Keratinocyte (primary cell): ENCODE data around the gene GLB1L2. TPM values are rescaled to one million over a fixed set of nuclear protein-coding genes. Genes with fewer than 3 reads are reported as not detected.

Experiments used
- DNase-seq: peaks from one replicate; pipeline ENCODE4 v3.0.0-alpha.2; 2011; ENCODE audit warnings: low read depth, missing footprints, low spot score
- FAIRE-seq: peaks from 2 replicates; lab custom pipeline; 2011; peaks lifted over from hg19 to GRCh38; lab: Jason Lieb, UNC
- H2AFZ ChIP-seq: 2 replicates; pipeline ENCODE4 v1.6.0; 2012; ENCODE audit warnings: low read length, control low read depth, inconsistent platforms; ENCODE audit not compliant: control insufficient read depth
- H3K27ac ChIP-seq: 2 replicates; pipeline ENCODE4 v1.5.1; 2011; ENCODE audit warnings: low read length; ENCODE audit not compliant: control insufficient read depth, insufficient read depth
- H3K27me3 ChIP-seq: 3 replicates; pipeline ENCODE4 v1.6.0; 2011; ENCODE audit warnings: low read length; ENCODE audit not compliant: control insufficient read depth, insufficient read depth; ENCODE audit errors: extremely low read depth
- H3K36me3 ChIP-seq, 2 experiments: 2 replicates in 1 of 2; 3 replicates in 1 of 2; pipeline ENCODE4 v1.5.1; 2011; ENCODE audit warnings: low read length in 2 of 2, mild to moderate bottlenecking in 1 of 2; ENCODE audit not compliant: control insufficient read depth in 2 of 2, insufficient read depth in 2 of 2; ENCODE audit errors: extremely low read depth in 1 of 2
- H3K4me1 ChIP-seq: 3 replicates; pipeline ENCODE4 v1.5.1; 2011; ENCODE audit warnings: low read length; ENCODE audit not compliant: control insufficient read depth, insufficient read depth; ENCODE audit errors: extremely low read depth
- H3K4me2 ChIP-seq: 3 replicates; pipeline ENCODE4 v1.6.0; 2011; ENCODE audit warnings: low read depth, low read length; ENCODE audit not compliant: control insufficient read depth, insufficient read depth; ENCODE audit errors: extremely low read depth
- H3K4me3 ChIP-seq, 3 experiments: fragments of 200-600 bp in 1 of 3; sonication (generic) in 1 of 3; 2 replicates in 2 of 3; 3 replicates in 1 of 3; pipeline ENCODE4 v1.5.1; 2011 to 2016; ENCODE audit warnings: low read length in 3 of 3, mild to moderate bottlenecking in 3 of 3, control low read depth in 2 of 3, inconsistent platforms in 1 of 3, low read depth in 1 of 3, mixed read lengths in 1 of 3, mixed run types in 1 of 3, moderate library complexity in 1 of 3; ENCODE audit not compliant: control insufficient read depth in 2 of 3, insufficient read depth in 2 of 3; ENCODE audit errors: extremely low read depth in 1 of 3
- H3K79me2 ChIP-seq: 2 replicates; pipeline ENCODE4 v1.6.0; 2012; ENCODE audit warnings: low read length; ENCODE audit not compliant: control insufficient read depth, insufficient read depth
- H3K9ac ChIP-seq: 3 replicates; pipeline ENCODE4 v1.6.0; 2011; ENCODE audit warnings: low read length; ENCODE audit not compliant: control insufficient read depth, insufficient read depth; ENCODE audit errors: extremely low read depth
- H3K9me1 ChIP-seq: 3 replicates; pipeline ENCODE4 v1.6.0; 2011; ENCODE audit warnings: low read length; ENCODE audit not compliant: control insufficient read depth, insufficient read depth; ENCODE audit errors: extremely low read depth
- H3K9me3 ChIP-seq: 2 replicates; pipeline ENCODE4 v1.5.1; 2012; ENCODE audit warnings: low read depth, low read length; ENCODE audit not compliant: control insufficient read depth
- H4K20me1 ChIP-seq: 3 replicates; pipeline ENCODE4 v1.6.0; 2011; ENCODE audit warnings: low read length; ENCODE audit not compliant: control insufficient read depth, insufficient read depth; ENCODE audit errors: extremely low read depth
- EZH2 ChIP-seq: IDR thresholded peaks from one replicate; pipeline ENCODE4 v1.6.1; 2012; ENCODE audit warnings: inconsistent platforms, mild to moderate bottlenecking, low read length, moderate library complexity
- dilution Hi-C: fragments of 300-500 bp; cut with MboI; formaldehyde crosslinking; loops from one replicate; pipeline ENCODE4 v1.7.0; 2020; ENCODE audit warnings: low sequenced_read_pairs; ENCODE audit not compliant: extremely low pct_ligation_motif_present
- polyA plus RNA-seq, 5 experiments: library from polyadenylated mRNA; depleted of rRNA in 3 of 5; stranded (reverse) in 3 of 5; stranded (forward) in 1 of 5; unstranded in 1 of 5; fragments of >200 nt; gene quantifications; 1 replicate in 1 of 5; 2 replicates in 3 of 5; 3 replicates in 1 of 5; pipeline versions ENCODE4 v1.2.1 to v1.2.3, GENCODE V29; 2011 to 2012; ENCODE audit warnings: missing spikeins in 2 of 5, low read depth in 1 of 5, low replicate concordance in 1 of 5
- TF ChIP-seq, protein P1 (sequence below), 3 experiments: IDR thresholded peaks in 1 of 3; conservative IDR thresholded peaks in 1 of 3; optimal IDR thresholded peaks in 1 of 3; 2 replicates in 2 of 3; 3 replicates in 1 of 3; pipeline versions ENCODE3 to v1.5.1; 2011; ENCODE audit warnings: low read length in 3 of 3, mild to moderate bottlenecking in 3 of 3, moderate library complexity in 2 of 3, control low read depth in 1 of 3, inconsistent platforms in 1 of 3; ENCODE audit not compliant: insufficient read depth in 2 of 3; ENCODE audit errors: extremely low read depth in 1 of 3

The GLB1L2 gene
- polyA plus RNA-seq, 1 donor (not counting 4 experiments of a cell fraction or from before 2014, with no cell fraction given): 4.3 TPM

DNA sequence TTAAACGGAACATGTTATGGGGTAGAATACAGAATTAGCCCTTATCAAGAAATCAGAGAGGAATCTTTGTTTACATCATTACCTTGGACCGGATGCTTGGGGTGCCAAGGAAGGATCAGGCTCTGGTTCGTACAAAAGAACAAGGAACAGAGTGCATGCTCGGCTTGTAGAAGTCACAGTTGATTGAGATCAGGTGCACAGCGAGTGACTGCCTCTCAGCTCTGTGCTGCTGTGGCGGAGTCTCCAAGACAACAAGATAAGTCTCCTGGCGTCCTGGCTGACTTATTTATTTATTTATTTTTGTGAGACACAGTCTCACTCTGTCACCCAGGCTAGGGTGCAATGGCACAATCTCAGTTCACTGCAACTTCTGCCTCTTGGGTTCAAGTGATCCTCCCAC, 31.8 kb downstream of the GLB1L2 start:
- dilution Hi-C loops: no loop called here
- H2AFZ ChIP-seq: no peak overlapping the region
- no peaks in the 10 kb centered on the region for H3K79me2 ChIP-seq
- H3K27ac ChIP-seq: no peak overlapping the region
- no peaks in the 10 kb centered on the region for H3K27me3 ChIP-seq
- no peak overlapping the region for H3K4me2 ChIP-seq
- no peaks in the 10 kb centered on the region for H4K20me1 ChIP-seq
- H3K4me1 ChIP-seq: no peaks in the 10 kb centered on the region
- FAIRE-seq (no peak), DNase-seq (no peak)
- H3K4me3 ChIP-seq: no peak overlapping the region
- no peak overlapping the region for H3K9ac ChIP-seq
- TF ChIP-seq, protein P1, sequence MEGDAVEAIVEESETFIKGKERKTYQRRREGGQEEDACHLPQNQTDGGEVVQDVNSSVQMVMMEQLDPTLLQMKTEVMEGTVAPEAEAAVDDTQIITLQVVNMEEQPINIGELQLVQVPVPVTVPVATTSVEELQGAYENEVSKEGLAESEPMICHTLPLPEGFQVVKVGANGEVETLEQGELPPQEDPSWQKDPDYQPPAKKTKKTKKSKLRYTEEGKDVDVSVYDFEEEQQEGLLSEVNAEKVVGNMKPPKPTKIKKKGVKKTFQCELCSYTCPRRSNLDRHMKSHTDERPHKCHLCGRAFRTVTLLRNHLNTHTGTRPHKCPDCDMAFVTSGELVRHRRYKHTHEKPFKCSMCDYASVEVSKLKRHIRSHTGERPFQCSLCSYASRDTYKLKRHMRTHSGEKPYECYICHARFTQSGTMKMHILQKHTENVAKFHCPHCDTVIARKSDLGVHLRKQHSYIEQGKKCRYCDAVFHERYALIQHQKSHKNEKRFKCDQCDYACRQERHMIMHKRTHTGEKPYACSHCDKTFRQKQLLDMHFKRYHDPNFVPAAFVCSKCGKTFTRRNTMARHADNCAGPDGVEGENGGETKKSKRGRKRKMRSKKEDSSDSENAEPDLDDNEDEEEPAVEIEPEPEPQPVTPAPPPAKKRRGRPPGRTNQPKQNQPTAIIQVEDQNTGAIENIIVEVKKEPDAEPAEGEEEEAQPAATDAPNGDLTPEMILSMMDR (optimal IDR thresholded peaks at IDR 0.05 in 1 of 3, IDR thresholded peaks at IDR 0.05 in 1 of 3, conservative IDR thresholded peaks at IDR 0.05 in 1 of 3; ENCODE audit: extremely low read depth in 1 of 3, insufficient read depth in 2 of 3, low read length in 3 of 3): no peak
- TF ChIP-seq EZH2: no peak
- no peaks in the 10 kb centered on the region for H3K9me3 ChIP-seq
- no peaks in the 10 kb centered on the region for H3K36me3 ChIP-seq
- H3K9me1 ChIP-seq: no peaks in the 10 kb centered on the region

DNA sequence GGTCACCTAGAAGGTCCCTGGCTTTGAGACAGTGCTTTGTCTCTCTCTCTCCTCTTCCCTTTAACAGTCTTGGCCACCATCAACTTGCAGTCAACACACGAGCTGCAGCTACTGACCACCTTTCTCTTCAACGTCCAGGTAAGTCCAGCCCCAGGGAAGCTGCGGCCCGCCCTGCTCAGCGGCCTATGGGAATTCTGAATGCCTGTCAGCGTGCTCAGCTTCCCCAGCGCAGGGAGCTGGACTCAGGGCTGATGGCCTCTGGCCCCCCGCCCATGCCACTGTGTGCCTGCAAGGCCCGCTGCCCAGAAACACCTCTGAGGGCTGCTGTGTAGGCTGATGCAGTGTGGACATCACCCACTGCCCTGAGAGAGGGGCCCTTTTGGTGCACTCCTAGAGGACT, 32.5 kb downstream of the GLB1L2 start:
- TF ChIP-seq, protein P1 (optimal IDR thresholded peaks at IDR 0.05 in 1 of 3, IDR thresholded peaks at IDR 0.05 in 1 of 3, conservative IDR thresholded peaks at IDR 0.05 in 1 of 3; ENCODE audit: extremely low read depth in 1 of 3, insufficient read depth in 2 of 3, low read length in 3 of 3): no peak
- TF ChIP-seq EZH2: no peak
- DNase-seq (no peak), FAIRE-seq (no peak)
- Histone ChIP-seq H3K4me1 (no peaks in the 10 kb centered on the region), H3K79me2 (no peaks in the 10 kb centered on the region), H3K9me3 (no peaks in the 10 kb centered on the region), H2AFZ (no peak overlapping the region), H3K4me3 (no peak overlapping the region), H3K9me1 (no peaks in the 10 kb centered on the region), H3K9ac (no peak overlapping the region), H4K20me1 (no peaks in the 10 kb centered on the region), H3K36me3 (no peaks in the 10 kb centered on the region), H3K27ac (no peak overlapping the region), H3K27me3 (no peaks in the 10 kb centered on the region), H3K4me2 (no peak overlapping the region)
- dilution Hi-C loops: no loop called here
